B cell (primary cell): ENCODE data around the gene SYNE2.

Source experiments
- EZH2 ChIP-seq: IDR thresholded peaks from 2 replicates; pipeline ENCODE4 v1.6.1; 2012; ENCODE audit warnings: borderline replicate concordance, low read depth, mild to moderate bottlenecking, moderate library complexity, low read length; ENCODE audit not compliant: insufficient read depth, poor library complexity, severe bottlenecking
- TF ChIP-seq, protein P1 (sequence below): fragments of 200-600 bp; IDR thresholded peaks from one replicate; pipeline ENCODE4 v1.8.0; 2022; ENCODE audit warnings: antibody characterized with exemption, mild to moderate bottlenecking

DNA sequence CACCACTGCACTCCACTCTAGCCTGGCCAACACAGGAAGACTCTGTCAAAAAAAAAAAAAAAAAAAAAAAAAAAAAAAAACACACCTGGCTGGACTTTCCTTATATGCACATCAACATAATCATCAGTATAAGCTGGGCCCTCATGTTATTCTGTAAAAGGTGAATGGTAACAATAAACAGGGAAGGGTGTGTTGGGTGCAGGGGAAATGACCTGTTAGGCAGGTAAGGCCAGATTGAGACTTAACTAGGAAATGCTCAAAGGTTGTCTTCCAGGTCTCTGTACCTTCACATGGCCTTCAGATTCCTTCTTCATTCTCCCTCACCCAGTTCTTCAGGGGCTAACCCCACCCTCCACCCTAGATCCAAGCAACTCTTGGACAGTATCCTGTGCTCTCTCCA is 393.9 kb downstream of the SYNE2 start:
- TF ChIP-seq, protein P1, sequence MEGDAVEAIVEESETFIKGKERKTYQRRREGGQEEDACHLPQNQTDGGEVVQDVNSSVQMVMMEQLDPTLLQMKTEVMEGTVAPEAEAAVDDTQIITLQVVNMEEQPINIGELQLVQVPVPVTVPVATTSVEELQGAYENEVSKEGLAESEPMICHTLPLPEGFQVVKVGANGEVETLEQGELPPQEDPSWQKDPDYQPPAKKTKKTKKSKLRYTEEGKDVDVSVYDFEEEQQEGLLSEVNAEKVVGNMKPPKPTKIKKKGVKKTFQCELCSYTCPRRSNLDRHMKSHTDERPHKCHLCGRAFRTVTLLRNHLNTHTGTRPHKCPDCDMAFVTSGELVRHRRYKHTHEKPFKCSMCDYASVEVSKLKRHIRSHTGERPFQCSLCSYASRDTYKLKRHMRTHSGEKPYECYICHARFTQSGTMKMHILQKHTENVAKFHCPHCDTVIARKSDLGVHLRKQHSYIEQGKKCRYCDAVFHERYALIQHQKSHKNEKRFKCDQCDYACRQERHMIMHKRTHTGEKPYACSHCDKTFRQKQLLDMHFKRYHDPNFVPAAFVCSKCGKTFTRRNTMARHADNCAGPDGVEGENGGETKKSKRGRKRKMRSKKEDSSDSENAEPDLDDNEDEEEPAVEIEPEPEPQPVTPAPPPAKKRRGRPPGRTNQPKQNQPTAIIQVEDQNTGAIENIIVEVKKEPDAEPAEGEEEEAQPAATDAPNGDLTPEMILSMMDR: no peak
- TF ChIP-seq EZH2: no peak
